Loucy (cell line): ENCODE measurements around the gene KIFAP3.

Experiments
- EZH2phosphoT487 ChIP-seq: fragments of 200-600 bp; IDR thresholded peaks from 2 replicates; pipeline ENCODE4 v1.6.1; 2018; ENCODE audit warnings: antibody characterized with exemption, mild to moderate bottlenecking, moderate library complexity, borderline replicate concordance
- TF ChIP-seq, protein P1 (sequence below): fragments of 200-600 bp; sonication (generic); conservative IDR thresholded peaks from 2 replicates; pipeline ENCODE4 v1.5.1; 2014; ENCODE audit warnings: mild to moderate bottlenecking, antibody characterized with exemption, low read length

DNA sequence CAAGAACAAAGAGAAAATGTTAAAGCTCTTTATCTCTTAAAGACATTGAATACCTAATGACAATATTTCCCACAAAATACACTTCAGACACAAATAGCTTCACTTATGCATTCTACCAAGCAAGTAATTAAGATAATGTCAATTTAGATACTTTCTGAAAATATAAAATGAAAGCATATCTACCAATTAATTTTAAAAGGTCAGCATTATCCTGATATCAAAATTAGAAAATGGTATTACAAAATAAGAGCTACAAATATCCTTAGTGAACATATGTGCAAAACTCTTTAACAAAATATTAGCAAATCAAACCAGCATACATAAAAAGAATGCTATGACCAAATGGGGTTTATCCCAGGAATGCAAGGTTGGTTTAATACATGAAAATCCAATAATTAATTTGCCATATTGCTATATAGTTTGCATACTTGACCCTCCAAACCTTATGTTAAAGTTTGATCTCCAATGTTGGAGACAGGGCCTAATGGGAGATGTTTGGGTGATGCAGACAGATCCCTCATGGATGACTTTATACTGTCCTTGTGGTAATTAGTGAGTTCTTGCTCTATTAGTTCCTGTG is 4.2 kb upstream of the KIFAP3 start:
- TF ChIP-seq, protein P1, sequence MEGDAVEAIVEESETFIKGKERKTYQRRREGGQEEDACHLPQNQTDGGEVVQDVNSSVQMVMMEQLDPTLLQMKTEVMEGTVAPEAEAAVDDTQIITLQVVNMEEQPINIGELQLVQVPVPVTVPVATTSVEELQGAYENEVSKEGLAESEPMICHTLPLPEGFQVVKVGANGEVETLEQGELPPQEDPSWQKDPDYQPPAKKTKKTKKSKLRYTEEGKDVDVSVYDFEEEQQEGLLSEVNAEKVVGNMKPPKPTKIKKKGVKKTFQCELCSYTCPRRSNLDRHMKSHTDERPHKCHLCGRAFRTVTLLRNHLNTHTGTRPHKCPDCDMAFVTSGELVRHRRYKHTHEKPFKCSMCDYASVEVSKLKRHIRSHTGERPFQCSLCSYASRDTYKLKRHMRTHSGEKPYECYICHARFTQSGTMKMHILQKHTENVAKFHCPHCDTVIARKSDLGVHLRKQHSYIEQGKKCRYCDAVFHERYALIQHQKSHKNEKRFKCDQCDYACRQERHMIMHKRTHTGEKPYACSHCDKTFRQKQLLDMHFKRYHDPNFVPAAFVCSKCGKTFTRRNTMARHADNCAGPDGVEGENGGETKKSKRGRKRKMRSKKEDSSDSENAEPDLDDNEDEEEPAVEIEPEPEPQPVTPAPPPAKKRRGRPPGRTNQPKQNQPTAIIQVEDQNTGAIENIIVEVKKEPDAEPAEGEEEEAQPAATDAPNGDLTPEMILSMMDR = no peak
- no peak for TF ChIP-seq EZH2phosphoT487
